ENCODE results near the gene HTRA3. TPM values are rescaled to one million over a fixed set of nuclear protein-coding genes. Genes with fewer than 3 reads are reported as not detected.

The HTRA3 gene
- total RNA-seq, 1 donor from 2014 or later: 3.4 TPM

GRCh38 chr4:8329560-8329858 lies 60.0 kb downstream of the HTRA3 start:
- Mint-ChIP-seq H3K27me3 (ENCODE audit: low read depth) (no peaks in the 10 kb centered on the region), H3K36me3 (ENCODE audit: low read depth) (no peaks in the 10 kb centered on the region), H3K4me3 (no peak overlapping the region), H3K27ac (ENCODE audit: unreplicated experiment) (no peak overlapping the region), H3K4me1 (no peaks in the 10 kb centered on the region), H3K9me3 (no peaks in the 10 kb centered on the region)
- DNase-seq (ENCODE audit: low read depth, low spot score): no peak
- TF ChIP-seq, protein P1, sequence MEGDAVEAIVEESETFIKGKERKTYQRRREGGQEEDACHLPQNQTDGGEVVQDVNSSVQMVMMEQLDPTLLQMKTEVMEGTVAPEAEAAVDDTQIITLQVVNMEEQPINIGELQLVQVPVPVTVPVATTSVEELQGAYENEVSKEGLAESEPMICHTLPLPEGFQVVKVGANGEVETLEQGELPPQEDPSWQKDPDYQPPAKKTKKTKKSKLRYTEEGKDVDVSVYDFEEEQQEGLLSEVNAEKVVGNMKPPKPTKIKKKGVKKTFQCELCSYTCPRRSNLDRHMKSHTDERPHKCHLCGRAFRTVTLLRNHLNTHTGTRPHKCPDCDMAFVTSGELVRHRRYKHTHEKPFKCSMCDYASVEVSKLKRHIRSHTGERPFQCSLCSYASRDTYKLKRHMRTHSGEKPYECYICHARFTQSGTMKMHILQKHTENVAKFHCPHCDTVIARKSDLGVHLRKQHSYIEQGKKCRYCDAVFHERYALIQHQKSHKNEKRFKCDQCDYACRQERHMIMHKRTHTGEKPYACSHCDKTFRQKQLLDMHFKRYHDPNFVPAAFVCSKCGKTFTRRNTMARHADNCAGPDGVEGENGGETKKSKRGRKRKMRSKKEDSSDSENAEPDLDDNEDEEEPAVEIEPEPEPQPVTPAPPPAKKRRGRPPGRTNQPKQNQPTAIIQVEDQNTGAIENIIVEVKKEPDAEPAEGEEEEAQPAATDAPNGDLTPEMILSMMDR (conservative IDR thresholded peaks at IDR 0.05): no peak

DNA sequence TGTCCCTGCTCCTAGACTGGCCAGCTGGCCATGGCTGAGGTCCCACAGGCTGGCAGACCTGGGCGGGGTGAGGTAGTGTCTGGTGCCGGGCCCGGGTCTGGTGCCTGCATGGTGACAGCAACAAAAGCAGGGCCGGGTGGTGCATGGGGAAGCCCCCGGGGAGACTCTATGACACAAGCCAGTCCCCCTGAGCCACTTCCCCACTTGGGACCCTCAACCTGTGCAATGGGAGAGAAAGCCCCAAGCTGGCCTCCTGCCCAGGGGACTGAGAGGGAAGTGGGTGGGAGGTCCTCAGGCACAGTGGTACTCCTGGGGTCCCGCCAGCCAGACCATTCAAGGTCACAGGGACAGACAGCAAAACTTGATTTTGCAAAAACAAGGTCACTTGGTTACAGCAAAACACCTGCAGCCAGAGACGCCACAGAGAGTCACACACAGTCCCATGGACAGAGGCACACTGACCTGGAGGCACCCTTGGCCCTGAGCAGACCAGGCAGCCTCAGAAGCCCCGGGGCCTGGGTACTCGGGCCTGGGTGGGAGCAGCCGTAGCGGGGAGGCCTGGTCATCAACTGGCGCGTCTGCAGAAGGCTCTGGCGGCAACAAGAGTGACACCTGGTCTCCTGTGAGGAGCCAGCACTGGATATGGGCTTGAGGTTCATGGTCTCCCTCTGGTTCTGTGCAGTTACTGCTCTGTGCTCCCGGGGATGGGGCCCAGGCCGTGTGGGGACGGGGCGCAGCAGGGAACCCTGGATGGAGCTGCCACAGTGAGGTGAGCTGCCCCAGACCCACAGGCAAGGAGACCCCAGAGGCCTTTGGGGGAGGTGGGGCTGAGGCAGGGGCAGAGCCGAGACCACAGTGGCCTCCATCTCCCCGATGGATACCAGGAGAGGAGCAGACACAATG lies 60.6 kb downstream of the HTRA3 start:
- DNase-seq (ENCODE audit: low read depth, low spot score): no peak
- no peak overlapping the region for H3K27ac Mint-ChIP-seq (ENCODE audit: unreplicated experiment)

GRCh38 chr4:8330821-8331574 lies 61.4 kb downstream of the HTRA3 start:
- Mint-ChIP-seq H3K4me1 (no peaks in the 10 kb centered on the region), H3K9me3 (peaks cover 2% of the 10 kb centered on the region), H3K27ac (ENCODE audit: unreplicated experiment) (no peak overlapping the region), H3K4me3 (no peak overlapping the region), H3K27me3 (ENCODE audit: low read depth) (no peaks in the 10 kb centered on the region), H3K36me3 (ENCODE audit: low read depth) (peaks cover 3% of the 10 kb centered on the region)
- no peak for DNase-seq (ENCODE audit: low read depth, low spot score)
- TF ChIP-seq, protein P1 (conservative IDR thresholded peaks at IDR 0.05): no peak

More for the DNA sequence above, 60.6 kb downstream of the HTRA3 start:
- H3K36me3 Mint-ChIP-seq (ENCODE audit: low read depth): peaks cover 1% of the 10 kb centered on the region
- H3K4me1 Mint-ChIP-seq: no peaks in the 10 kb centered on the region
- no peak overlapping the region for H3K4me3 Mint-ChIP-seq
- no peaks in the 10 kb centered on the region for H3K9me3 Mint-ChIP-seq
- TF ChIP-seq, protein P1 (conservative IDR thresholded peaks at IDR 0.05): no peak
- no peaks in the 10 kb centered on the region for H3K27me3 Mint-ChIP-seq (ENCODE audit: low read depth)

- no peak overlapping the region for H3K4me3 Mint-ChIP-seq
- TF ChIP-seq, protein P1 (conservative IDR thresholded peaks at IDR 0.05): no peak
- peaks cover 4% of the 10 kb centered on the region for H3K9me3 Mint-ChIP-seq
- H3K4me1 Mint-ChIP-seq: no peaks in the 10 kb centered on the region
- peaks cover 5% of the 10 kb centered on the region for H3K36me3 Mint-ChIP-seq (ENCODE audit: low read depth)
- H3K27me3 Mint-ChIP-seq (ENCODE audit: low read depth): no peaks in the 10 kb centered on the region
- no peak overlapping the region for H3K27ac Mint-ChIP-seq (ENCODE audit: unreplicated experiment)
- DNase-seq (ENCODE audit: low read depth, low spot score): no peak
These were observed 62.0 kb downstream of the HTRA3 start for GRCh38 chr4:8331575-8331955.

DNA sequence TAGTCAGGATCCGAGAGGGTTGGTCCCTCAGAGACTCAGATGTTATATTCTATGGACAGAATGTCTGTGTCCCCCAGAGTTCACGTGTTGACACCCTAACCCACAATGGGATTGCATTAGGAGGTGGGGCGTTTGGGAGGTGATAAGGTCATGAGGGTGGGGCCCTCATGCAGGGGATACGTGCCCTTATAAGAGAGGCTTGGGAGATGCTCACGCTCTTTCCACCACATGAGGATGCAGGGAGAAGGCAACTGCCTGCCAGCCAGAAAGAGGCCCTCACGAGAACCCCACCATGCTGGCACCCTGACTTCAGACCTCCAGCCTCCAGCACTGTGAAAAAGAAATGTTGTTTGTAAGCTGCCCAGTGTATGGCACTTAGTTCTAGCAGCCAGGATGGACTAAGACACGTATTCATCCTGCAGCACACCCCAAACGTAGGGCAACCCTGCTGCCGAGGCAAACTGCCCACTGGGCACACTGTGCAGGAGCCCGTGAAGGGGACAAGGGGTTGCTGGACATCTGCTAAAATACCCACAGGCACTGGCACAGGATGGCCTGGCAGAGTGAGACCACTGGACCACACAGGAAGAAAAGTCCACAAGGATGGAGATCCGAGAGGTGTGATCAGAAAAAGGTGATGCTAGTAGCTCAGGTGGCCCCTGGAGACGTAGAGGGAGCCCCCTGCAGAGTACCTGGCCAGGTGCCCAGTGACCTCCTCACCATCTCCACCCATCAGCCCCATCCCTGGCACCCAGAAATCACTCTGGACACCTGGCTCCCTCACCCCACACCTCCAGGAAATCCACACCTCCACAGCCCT lies 62.7 kb downstream of the HTRA3 start:
- Mint-ChIP-seq H3K27me3 (ENCODE audit: low read depth) (no peaks in the 10 kb centered on the region), H3K4me3 (no peak overlapping the region), H3K4me1 (no peaks in the 10 kb centered on the region), H3K27ac (ENCODE audit: unreplicated experiment) (no peak overlapping the region), H3K9me3 (peaks cover 8% of the 10 kb centered on the region), H3K36me3 (ENCODE audit: low read depth) (peaks cover 9% of the 10 kb centered on the region)
- TF ChIP-seq, protein P1 (conservative IDR thresholded peaks at IDR 0.05): no peak
- no peak for DNase-seq (ENCODE audit: low read depth, low spot score)

All from neural crest cell (in vitro differentiated cells).